GM19043 (cell line): Measurements from ENCODE around the gene DCUN1D5.

ENCODE experiments used
- ATAC-seq: cut with Tn5 transposase; IDR thresholded peaks from one replicate; pipeline ENCODE4 v1.9.1; 2021; ENCODE audit warnings: low read depth; ENCODE audit not compliant: unreplicated experiment

DCUN1D5 gene

DNA sequence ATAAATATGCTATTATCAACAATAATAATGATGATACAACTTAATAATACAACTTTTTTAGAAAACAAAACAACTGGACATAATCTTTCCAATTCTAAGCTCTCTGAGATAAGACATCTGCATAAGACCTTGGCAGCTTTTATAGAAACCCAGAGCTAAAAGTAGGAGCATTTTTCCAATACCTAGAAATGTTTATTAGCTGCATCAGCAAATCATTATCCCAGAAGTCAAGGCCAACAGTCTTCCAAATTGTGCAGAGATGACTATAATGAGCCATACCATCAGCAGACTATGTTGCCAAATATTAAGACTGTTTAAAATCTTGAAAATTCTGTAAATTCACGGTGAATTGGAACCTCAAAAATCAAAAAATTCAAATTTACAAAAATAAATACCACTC is 30.3 kb downstream of the DCUN1D5 start:
- no peak for ATAC-seq

DNA sequence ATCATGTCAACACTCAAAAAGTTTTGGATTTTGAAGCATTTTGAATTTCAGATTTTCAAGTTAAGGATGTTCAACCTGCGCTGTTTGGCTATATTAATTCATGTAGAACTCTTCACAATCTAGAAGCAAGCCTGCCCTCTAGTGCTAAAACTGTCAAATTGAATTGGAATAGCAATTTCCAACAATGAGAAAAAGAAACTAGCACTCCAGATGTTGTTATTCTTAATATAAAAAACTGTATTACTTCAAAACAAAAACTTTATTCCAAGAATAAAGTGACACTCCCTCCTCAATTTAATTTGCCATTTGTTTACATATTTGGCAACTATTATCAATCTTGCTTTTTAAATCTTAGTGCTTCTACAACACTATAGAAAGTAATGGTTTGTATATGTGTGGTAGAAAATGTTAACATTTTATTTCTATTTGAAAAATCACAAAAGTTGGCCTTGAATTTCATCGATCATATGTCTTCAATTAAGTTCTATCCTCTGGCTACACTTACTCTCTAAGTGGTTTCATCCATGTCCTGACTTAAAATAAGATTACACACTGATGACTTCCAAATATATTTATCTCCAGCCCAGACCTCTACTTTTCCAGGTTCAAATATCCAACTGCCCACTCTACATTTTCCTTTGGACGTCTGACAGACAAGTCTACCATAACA is 36.6 kb downstream of the DCUN1D5 start:
- ATAC-seq: peak; percentile 67

DNA sequence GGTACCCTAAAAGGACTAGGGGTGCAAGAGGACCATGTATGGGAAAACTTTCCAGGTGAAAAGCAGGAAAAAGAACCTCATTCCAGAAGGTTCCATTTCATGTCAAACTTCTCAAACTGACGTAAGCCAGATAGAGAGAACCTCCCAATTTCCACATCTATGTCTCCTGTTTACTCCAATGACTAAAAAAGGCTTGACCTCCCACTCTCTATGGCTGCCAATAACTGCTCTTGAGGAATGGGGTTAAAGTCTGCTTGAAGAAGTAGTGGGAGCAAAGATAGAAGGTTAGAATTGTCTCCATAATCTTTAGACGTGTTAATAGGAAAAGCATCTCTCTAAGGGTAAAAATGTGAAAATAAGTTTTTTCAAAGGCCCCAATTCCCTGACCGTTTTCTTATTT is 38.0 kb downstream of the DCUN1D5 start:
- ATAC-seq: no peak

DNA sequence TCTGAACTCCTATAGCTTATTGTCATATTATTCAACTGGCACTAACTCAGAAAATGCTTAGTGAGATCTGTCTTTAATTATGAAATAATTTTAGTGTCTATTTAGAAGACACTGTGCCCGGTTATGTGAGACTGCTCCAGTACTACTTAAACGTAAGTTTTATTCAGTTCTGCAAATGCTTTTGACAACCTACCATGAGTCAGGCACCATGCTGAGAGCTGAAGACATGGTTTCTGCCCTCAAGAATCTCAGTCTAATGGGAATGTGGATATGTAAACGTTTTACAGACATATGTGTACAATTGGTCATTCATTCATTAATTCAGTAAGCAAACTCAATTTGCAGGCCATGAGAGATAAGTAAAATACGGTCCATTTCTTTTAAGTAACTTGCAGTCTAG is 40.0 kb downstream of the DCUN1D5 start:
- ATAC-seq: no peak

DNA sequence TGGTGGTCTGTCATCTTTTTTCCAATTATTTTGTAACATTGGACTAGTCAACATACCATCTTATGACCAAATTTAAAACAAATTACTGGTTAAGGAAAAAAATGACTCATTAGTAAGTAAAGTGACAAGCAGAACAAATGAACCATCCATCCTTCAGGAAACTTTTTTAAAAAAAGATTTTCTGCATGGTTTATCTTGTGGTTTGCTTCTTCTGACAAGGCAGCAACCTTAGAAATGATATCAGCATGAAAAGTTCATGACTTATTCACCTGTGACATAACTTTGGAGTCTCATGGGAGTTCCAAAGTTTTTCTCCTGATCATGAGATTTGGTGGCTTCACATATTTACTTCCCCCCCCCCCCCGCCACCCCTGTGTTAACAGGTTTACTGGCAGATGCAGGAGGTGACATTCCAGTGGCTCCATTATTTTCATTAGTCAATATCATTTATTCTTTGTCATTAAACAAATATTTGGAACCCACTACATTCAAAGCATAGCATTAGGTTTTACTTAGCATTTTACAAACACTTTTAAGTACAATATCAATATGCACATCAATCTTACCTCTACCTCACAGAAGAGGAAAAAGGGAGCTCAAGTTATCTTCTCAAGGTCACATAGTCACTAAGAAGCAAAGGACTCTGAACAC is 40.7 kb downstream of the DCUN1D5 start:
- peak; percentile 48 for ATAC-seq

DNA sequence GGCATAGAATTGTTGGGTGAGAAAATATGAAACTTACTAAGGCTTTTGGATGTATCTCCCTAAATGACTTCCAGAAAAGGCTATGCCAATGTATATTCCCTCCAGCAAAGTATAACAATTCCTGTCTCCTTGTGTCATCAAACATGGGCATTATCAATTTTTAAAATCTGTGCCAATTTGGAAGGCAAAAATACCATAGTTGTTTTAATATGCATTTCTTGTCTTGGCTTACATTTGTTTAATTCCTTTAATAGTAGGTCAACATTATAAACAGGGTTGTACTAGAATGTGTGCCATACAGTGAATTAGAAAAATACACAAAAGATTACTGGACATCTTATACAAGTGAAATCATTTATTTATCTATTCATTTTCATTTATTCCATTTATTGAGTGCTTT is 41.6 kb downstream of the DCUN1D5 start:
- ATAC-seq: no peak

DNA sequence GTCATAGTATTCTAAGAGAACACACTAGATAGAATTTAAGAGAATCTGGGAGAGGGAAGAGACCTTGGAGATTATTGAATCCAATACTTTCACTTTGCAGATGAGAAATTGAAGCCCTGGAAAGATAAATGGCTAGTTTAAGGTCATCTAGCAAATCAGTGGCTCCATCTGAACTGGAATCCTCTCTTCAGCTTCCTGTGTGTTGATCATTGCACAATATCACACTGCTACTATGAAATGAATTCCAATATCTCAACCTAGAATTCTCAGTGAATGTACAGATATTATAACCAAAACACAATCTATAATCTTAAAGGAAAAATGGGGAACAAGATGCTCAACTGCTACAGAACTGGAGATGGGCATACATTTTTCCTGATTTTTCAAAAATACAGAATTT is 44.1 kb downstream of the DCUN1D5 start:
- no peak for ATAC-seq

DNA sequence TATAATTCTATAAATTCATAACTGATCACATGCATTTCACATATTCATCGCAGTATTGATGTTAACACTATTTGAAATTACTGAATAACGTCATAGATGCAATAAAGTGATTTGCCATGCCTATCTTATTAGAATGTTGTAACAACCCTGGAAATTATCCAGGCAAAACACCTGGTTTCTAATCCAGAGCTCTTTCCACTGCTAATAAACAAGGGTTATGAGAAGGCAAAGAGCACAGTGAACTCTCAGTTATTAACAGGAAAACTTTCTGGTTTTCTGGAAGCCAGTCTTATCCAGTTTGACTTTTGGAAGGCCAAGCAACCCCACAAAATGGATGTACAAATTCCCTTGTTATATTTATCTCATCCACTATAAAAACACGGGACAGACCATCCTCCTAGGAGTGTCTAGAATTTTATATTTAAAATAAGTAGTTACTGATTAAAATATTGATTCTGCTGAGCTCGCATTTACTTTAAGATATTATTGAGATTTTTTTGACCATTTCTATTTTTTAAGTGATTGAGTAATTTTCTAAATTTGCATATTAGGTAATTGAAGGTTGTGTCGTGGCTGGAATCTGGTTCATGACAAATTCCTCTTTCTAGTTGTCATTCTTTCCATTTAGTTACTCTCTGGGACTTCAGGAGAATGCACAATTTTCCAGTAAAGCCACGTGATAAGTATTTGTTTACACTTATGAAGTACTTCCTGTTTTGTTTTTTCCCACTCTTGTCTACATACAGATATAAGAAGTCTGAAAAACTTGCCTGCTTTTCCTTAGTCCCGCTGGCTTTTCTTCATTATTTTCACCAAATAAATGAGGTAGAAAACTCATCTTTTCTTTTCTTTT is 47.9 kb downstream of the DCUN1D5 start:
- no peak for ATAC-seq

DNA sequence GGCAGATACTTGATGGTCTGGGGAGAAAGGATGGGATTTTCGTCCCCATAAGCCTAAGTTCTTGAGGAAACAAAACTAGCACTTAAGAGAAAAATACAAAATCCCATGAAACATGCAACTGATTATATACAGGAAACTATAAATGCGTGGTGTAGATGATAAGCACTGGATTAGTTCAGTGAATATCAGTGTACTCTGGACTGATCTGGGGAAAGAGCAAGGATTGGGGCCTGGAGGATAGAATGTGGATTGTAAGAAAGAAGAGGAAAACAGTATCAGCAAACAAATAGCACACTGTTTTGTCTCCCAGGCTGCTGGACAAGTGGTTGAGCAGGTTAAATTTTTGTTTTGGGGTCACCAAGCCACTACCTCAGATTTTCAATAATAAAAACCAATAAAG is 49.8 kb downstream of the DCUN1D5 start:
- no peak for ATAC-seq

DNA sequence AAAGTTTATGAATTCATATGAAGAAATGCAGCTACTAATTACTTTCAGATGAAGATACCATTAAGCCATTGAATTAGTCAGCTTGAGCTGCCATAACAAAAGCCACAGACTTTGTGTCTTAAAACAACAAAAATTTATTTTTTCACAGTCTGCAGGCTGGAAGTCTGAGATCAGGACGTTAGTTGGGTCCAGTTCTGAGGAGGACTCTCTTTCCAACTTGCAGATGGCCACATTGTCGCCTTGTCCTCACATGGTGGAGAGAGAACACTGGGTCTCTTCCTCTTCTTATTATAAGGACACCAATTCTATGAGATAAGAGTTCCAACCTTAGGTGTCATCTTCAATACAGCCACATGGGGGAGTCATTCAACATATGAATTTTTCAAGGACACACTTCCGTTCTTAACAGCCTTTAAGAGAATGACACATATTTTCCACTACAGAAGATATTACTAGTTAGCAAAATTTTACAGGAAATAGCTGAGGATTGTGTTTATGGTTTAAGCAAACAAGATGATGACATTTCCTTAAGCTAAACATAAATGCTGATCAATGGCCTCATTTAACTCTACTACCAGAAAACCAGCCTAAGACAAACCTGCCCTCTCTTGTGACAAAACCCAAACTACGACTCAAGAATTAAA is 56.0 kb downstream of the DCUN1D5 start:
- peak; percentile 98 for ATAC-seq

DNA sequence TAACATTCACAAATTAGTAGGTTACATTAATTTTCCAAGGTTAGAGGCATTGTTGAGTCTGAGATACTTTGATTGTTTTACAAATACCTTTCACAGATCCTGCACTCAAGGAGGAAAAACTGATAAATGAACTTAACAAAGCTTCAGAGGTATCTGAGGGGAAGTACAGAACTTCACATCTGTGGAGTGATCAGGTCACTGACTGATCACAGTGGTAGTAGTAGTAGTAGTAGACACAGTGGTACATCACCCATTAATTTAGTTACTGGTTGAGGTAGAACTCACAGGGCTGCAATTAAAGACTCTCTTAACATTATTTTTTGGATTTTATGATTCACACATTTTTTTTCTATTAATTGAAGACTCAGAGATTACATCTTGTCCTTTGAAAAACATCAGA is 56.7 kb downstream of the DCUN1D5 start:
- no peak for ATAC-seq

DNA sequence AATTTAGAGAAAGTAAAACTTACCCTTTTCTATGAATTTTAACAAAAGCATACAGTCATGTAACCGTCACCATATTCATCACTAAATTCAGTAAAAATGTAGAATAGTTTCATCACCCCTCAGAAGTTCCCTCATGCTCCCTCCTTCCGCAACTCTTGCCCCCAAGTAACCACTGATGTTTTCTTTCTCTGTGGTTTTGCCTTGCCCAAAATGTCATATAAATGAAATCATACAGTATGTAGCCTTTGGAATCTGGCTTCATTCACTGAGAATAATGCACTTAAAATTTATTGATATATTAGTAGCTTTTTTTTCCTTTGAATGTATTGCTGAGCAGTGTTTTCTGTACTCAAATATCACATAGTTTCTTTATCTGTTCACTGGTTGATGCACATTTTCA is 60.1 kb downstream of the DCUN1D5 start:
- ATAC-seq: no peak

DNA sequence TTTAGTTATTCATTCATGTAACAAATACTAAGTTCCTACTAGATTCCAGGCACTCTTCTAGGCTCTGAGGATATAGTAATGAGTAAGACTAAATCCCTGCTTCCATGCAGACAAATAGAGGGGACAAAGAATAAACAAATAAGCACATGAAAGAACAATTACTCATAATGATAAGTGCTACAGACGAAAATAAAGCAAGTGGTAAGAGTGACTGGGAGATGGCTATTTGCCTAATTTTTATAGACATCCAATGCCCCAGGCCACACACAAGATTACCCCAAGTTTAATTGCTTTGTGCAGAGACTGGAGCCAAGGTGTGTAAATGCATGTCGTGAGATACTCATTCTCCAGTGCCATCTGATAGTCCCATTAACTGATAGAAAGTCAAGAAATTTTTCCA is 62.6 kb downstream of the DCUN1D5 start:
- no peak for ATAC-seq

DNA sequence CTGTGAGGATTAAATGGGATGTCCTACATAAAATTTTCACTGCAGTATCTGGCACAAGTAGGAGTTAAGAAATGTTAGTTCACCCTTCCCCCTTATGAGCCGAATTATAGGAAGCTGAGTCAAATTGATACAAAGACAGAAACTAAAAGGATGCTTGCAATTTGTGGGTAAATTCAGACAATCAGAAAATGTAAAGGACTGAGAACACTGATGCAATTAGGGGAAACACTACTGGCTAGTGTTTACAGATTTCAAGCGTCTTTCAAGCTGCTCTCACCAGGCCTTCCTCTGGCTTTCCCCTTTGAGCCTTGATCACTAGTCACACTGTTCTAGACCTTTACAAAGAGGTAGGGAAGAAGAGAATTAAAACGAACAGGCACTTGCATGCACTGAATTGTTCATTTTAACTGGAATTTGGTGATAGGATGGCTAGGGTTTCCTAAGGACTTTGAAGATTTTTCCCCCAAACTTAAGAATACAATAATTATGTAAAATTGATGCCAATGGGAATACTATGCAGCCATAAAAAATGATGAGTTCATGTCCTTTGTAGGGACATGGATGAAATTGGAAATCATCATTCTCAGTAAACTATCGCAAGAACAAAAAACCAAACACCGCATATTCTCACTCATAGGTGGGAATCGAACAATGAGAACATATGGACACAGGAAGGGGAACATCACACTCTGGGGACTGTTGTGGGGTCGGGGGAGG is 63.5 kb downstream of the DCUN1D5 start:
- ATAC-seq: peak; percentile 86

DNA sequence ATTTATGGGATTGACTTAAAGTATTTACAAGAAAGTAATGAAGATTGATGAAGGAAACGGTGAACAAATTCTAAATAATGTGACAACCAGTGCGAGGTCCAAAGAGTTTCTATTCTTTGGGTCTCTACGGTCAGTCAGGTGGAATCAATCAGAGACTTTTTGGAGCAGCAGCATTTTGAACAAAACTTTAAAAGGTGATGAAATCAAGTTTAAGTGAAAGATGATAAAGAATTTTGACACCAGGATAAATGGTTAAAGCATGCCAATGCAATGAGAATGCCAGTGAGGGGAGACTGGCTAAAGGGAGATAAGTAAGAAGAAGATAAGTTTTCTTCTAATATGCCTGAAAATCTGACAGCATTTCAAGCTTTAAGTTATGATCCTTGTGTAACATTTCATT is 67.9 kb downstream of the DCUN1D5 start:
- ATAC-seq: no peak

DNA sequence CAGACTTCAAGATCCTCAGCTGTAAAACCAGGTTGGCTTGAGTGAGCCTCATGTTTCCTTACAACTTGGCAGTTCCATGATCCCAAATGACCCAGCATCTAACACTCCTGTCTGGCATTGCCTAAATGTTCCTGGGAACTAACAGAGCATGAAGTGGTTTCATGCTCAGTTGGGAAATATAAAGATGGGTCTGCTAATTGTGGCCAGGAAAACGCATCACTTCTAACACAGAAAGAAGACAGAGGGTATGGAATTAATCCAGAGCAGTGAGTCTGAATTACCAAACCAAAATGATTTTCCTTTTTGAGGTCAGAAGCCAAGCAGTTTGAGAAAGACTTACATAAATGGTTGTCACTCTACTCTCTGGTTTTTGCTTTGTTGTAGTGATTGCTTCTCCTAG is 75.9 kb downstream of the DCUN1D5 start:
- ATAC-seq: no peak

DNA sequence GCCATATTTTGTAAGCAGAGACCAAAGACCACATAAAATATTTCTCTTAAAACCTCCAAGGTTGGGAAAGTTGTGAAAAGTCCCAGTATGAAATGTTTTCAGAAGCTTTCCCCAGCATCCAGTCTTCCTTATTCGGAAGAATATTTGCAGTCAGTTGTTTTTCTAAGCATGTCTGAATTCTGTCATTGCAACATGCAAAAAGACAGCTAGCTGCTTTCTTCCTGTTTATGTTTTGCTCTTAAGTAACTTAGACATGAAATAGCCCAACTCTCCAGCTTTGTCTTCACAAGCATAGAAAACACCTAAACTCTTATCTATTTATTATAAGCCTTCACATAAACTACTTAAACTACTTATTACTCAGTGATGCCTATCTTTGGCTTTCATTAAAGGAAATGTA is 78.5 kb downstream of the DCUN1D5 start:
- ATAC-seq: no peak
